Stimulated activated CD8-positive, alpha-beta memory T cell treated with anti-CD3 and anti-CD28 coated beads, Interleukin-15, amount 100 ng/mL, for 1 hour (primary cell): ENCODE results near the gene ZNF837.
"Not testable (repeated sequence)": the region's sequence is repeated elsewhere in the genome, so short reads cannot be mapped to it uniquely, and the experiment has no call there.

Experiments
- DNase-seq: peaks from one replicate; pipeline ENCODE4 v3.0.0-alpha.2; 2020; ENCODE audit warnings: low read depth

Gene ZNF837

GRCh38 chr19:58395979-58396627 lies 15.3 kb upstream of the ZNF837 start:
- DNase-seq = no peak

GRCh38 chr19:58395220-58395978 lies 14.6 kb upstream of the ZNF837 start, which contains the start of gene RNF225:
Gene RNF225 (plus strand): TSS chr19:58395656. CDS start chr19:58396090, 434 bp downstream.
- no peak for DNase-seq

- no peak for DNase-seq
Measured at GRCh38 chr19:58394821-58395219, 14.0 kb upstream of the ZNF837 start.

- DNase-seq = no peak
Measured at GRCh38 chr19:58393725-58394033, 12.8 kb upstream of the ZNF837 start.

GRCh38 chr19:58392945-58393724 lies 12.3 kb upstream of the ZNF837 start:
- no peak for DNase-seq

GRCh38 chr19:58388175-58388526 lies 7.3 kb upstream of the ZNF837 start:
- no peak for DNase-seq

- no peak for DNase-seq
Measured at GRCh38 chr19:58387338-58388174, 6.7 kb upstream of the ZNF837 start.

GRCh38 chr19:58386576-58387337 lies 5.9 kb upstream of the ZNF837 start, which contains the start of gene RPS5:
Gene RPS5 (plus strand): TSS chr19:58387269. CDS start chr19:58388138, 869 bp downstream.
- DNase-seq = peak; percentile 92

- no peak for DNase-seq
Measured at GRCh38 chr19:58385891-58386575, 5.2 kb upstream of the ZNF837 start.

- DNase-seq = no peak
Measured at GRCh38 chr19:58385313-58385890, 4.6 kb upstream of the ZNF837 start.

GRCh38 chr19:58382997-58383603 lies 2.3 kb upstream of the ZNF837 start:
- DNase-seq = no peak

GRCh38 chr19:58381460-58382212 lies 806 bp upstream of the ZNF837 start:
- DNase-seq = no peak

GRCh38 chr19:58380037-58380661 lies 681 bp downstream of the ZNF837 start:
- DNase-seq = no peak

GRCh38 chr19:58379246-58379645 lies 1.6 kb downstream of the ZNF837 start:
- DNase-seq = no peak

- not testable (repeated sequence) for DNase-seq
Measured at GRCh38 chr19:58376724-58377123, 4.1 kb downstream of the ZNF837 start.

GRCh38 chr19:58374200-58374599 lies 6.6 kb downstream of the ZNF837 start:
- DNase-seq = no peak

GRCh38 chr19:58372311-58373133 lies 8.3 kb downstream of the ZNF837 start:
- DNase-seq = no peak
